Naive thymus-derived CD4-positive, alpha-beta T cell (primary cell): ENCODE measurements around the gene TBC1D26. TPM values are rescaled to one million over a fixed set of nuclear protein-coding genes. Genes with fewer than 3 reads are reported as not detected.
"Not testable (repeated sequence)": the region's sequence is repeated elsewhere in the genome, so short reads cannot be mapped to it uniquely, and the experiment has no call there.

ENCODE experiments used
- ATAC-seq: fragments of 150-1000 bp; cut with Tn5 transposase; 2 replicates; pipeline ENCODE4 v1.10.0; 2021; ENCODE audit warnings: mild to moderate bottlenecking, moderate library complexity
- CTCF ChIA-PET: fragments of 350-600 bp; sonication (Branson Sonifier 250); formaldehyde crosslinking; loops from one replicate; lab custom pipeline; 2021; ENCODE audit warnings: antibody characterized with exemption; lab: Charles Lee
- POLR2A ChIA-PET: fragments of 350-600 bp; sonication (Branson Sonifier 250); formaldehyde crosslinking; loops from one replicate; lab custom pipeline; 2021; ENCODE audit warnings: antibody characterized with exemption, inconsistent platforms; lab: Charles Lee
- DNase-seq, 9 donors: peaks; one replicate each; pipeline versions ENCODE4 v3.0.0 to v3.0.0-alpha.2; 2020 to 2022; ENCODE audit warnings: mixed read lengths in 1 of 9
- H3K27ac ChIP-seq: one replicate; pipeline ENCODE4 v1.7.0; 2013; ENCODE audit warnings: mild to moderate bottlenecking, low read depth, low read length, moderate library complexity
- H3K27me3 ChIP-seq, 2 donors: one replicate each; pipeline ENCODE4 v1.7.0; 2013; ENCODE audit warnings: low read length in 2 of 2, mild to moderate bottlenecking in 2 of 2, moderate library complexity in 2 of 2; ENCODE audit not compliant: control insufficient read depth in 2 of 2, insufficient read depth in 2 of 2
- H3K36me3 ChIP-seq, 3 experiments: 1 replicate in 2 of 3; 2 replicates in 1 of 3; pipeline ENCODE4 v1.7.0; 2013; ENCODE audit warnings: low read length in 3 of 3, mild to moderate bottlenecking in 3 of 3, moderate library complexity in 1 of 3; ENCODE audit not compliant: insufficient read depth in 3 of 3, control insufficient read depth in 2 of 3
- H3K4me1 ChIP-seq, 2 donors: one replicate each; pipeline ENCODE4 v1.7.0; 2013; ENCODE audit warnings: low read length in 2 of 2, mild to moderate bottlenecking in 2 of 2, moderate library complexity in 1 of 2; ENCODE audit not compliant: control insufficient read depth in 2 of 2, insufficient read depth in 2 of 2
- H3K4me3 ChIP-seq: 2 replicates; pipeline ENCODE4 v1.7.0; 2013; ENCODE audit warnings: mild to moderate bottlenecking, low read length
- H3K9me3 ChIP-seq, 3 experiments: 1 replicate in 2 of 3; 2 replicates in 1 of 3; pipeline ENCODE4 v1.7.0; 2013; ENCODE audit warnings: low read length in 3 of 3; ENCODE audit not compliant: control insufficient read depth in 2 of 3
- H3K27ac Mint-ChIP-seq, 9 donors: one replicate each; pipeline ENCODE4 v1.8.0; 2020 to 2022; ENCODE audit warnings: mixed read lengths in 9 of 9, mild to moderate bottlenecking in 8 of 9, moderate library complexity in 5 of 9, inconsistent platforms in 2 of 9
- H3K27me3 Mint-ChIP-seq, 5 donors: one replicate each; pipeline ENCODE4 v1.8.0; 2021 to 2022; ENCODE audit warnings: mixed read lengths in 5 of 5, mild to moderate bottlenecking in 1 of 5
- H3K36me3 Mint-ChIP-seq, 5 donors: one replicate each; pipeline ENCODE4 v1.8.0; 2020 to 2022; ENCODE audit warnings: mixed read lengths in 5 of 5, mild to moderate bottlenecking in 3 of 5, inconsistent platforms in 1 of 5
- H3K4me1 Mint-ChIP-seq, 7 donors: one replicate each; pipeline ENCODE4 v1.8.0; 2020 to 2022; ENCODE audit warnings: mixed read lengths in 7 of 7, mild to moderate bottlenecking in 3 of 7, inconsistent platforms in 1 of 7
- H3K4me3 Mint-ChIP-seq, 10 donors: one replicate each; pipeline ENCODE4 v1.8.0; 2020 to 2022; ENCODE audit warnings: mild to moderate bottlenecking in 10 of 10, mixed read lengths in 10 of 10, moderate library complexity in 6 of 10, inconsistent platforms in 2 of 10
- H3K9me3 Mint-ChIP-seq, 11 donors: one replicate each; pipeline ENCODE4 v1.8.0; 2020 to 2022; ENCODE audit warnings: mixed read lengths in 11 of 11, mild to moderate bottlenecking in 4 of 11, inconsistent platforms in 1 of 11, moderate library complexity in 1 of 11
- intact Hi-C, 2 donors: fragments of 100-400 bp; cut with micrococcal nuclease; formaldehyde crosslinking; loops; one replicate each; pipeline ENCODE4 v1.15.1; 2023
- polyA plus RNA-seq, 2 donors: library from polyadenylated mRNA; unstranded; fragments of 300-500 nt; fragmentation: Illumina TruSeq; gene quantifications; one replicate each; pipeline ENCODE4 v1.2.3, GENCODE V29; 2021
- total RNA-seq, 6 experiments: library from RNA in 5 of 6; stranded (reverse) in 5 of 6; gene quantifications; 1 replicate in 5 of 6; 2 replicates in 1 of 6; pipeline ENCODE4 v1.2.3 and lab custom pipeline; 2021 to 2026

The TBC1D26 gene
- total RNA-seq (under 1 TPM in 1 of 5 experiments, not detected in 4; 0.43 TPM), polyA plus RNA-seq (not detected), total RNA-seq (lab: John Stamatoyannopoulos, UW) (not detected)

- H3K9me3 Mint-ChIP-seq, H3K36me3 Mint-ChIP-seq, ATAC-seq, H3K4me3 Mint-ChIP-seq, H3K4me3 ChIP-seq, H3K27me3 Mint-ChIP-seq, H3K4me1 Mint-ChIP-seq, POLR2A ChIA-PET, H3K4me1 ChIP-seq, CTCF ChIA-PET, H3K27ac ChIP-seq, intact Hi-C loops, H3K27ac Mint-ChIP-seq, DNase-seq, H3K36me3 ChIP-seq, H3K9me3 ChIP-seq, H3K27me3 ChIP-seq: not testable (repeated sequence)
Observed at GRCh38 chr17:15731900-15732299, at the start of gene TBC1D26. TSS of gene TBC1D26 (plus strand) at chr17:15732283. CDS start at chr17:15735349, 3,066 bp downstream.

- peak overlapping the region in 2 of 9 donors; percentile 31 to 91 for H3K27ac Mint-ChIP-seq
- H3K9me3 Mint-ChIP-seq, CTCF ChIA-PET, H3K4me1 ChIP-seq, H3K27me3 Mint-ChIP-seq, H3K9me3 ChIP-seq, DNase-seq, POLR2A ChIA-PET, H3K27me3 ChIP-seq, ATAC-seq, H3K27ac ChIP-seq, H3K36me3 ChIP-seq: not testable (repeated sequence)
- peaks cover 0 to 11% (median 9%) of the 10 kb centered on the region in 5 donors for H3K36me3 Mint-ChIP-seq
- peak overlapping the region; percentile 81 for H3K4me3 ChIP-seq
- intact Hi-C loops: loop anchor here in 1 of 2 donors (5.0 kb wide), 1 partner anchor 314 kb away; the partner anchor contains the start of genes TTC19 and ZSWIM7
- peaks cover 12 to 26% (median 20%) of the 10 kb centered on the region in 7 donors for H3K4me1 Mint-ChIP-seq
- peak overlapping the region; percentile 6 to 97 (median 92) for H3K4me3 Mint-ChIP-seq
Observed at GRCh38 chr17:15683135-15683534, 48.9 kb upstream of the TBC1D26 start.

- Histone ChIP-seq H3K4me3 (peak within 1 kb of the TSS; percentile 81), H3K27ac (peak within 1 kb of the TSS; percentile 71)
- H3K4me1 ChIP-seq, POLR2A ChIA-PET, H3K36me3 Mint-ChIP-seq, H3K27me3 ChIP-seq, H3K9me3 ChIP-seq, CTCF ChIA-PET, H3K27me3 Mint-ChIP-seq, H3K36me3 ChIP-seq, H3K9me3 Mint-ChIP-seq: not testable (repeated sequence)
- Mint-ChIP-seq H3K4me1 (peaks cover 12 to 26% (median 20%) of the 10 kb centered on the region in 7 donors), H3K4me3 (peak within 1 kb of the TSS; percentile 88 to 97 (median 93)), H3K27ac (peak within 1 kb of the TSS; percentile 83 to 93 (median 89))
- intact Hi-C loops: loop anchor here (1.0 to 5.0 kb wide), 4 partner anchors 15 to 315 kb away; partner anchors contain the start of genes TTC19 (in 2 of the 2), ZNF286A (in 2 of the 2) and ZSWIM7 (in 2 of the 2)
- peak; percentile 96 for ATAC-seq
- peak; percentile 63 to 82 (median 77) for DNase-seq
Observed at GRCh38 chr17:15683824-15684478, 48.1 kb upstream of the TBC1D26 start, which contains the start of gene TRIM16. TSS of gene TRIM16 (minus strand) at chr17:15684311. CDS start at chr17:15651609, 32,702 bp downstream.

- POLR2A ChIA-PET, H3K4me1 ChIP-seq, H3K36me3 Mint-ChIP-seq, H3K9me3 ChIP-seq, H3K9me3 Mint-ChIP-seq, intact Hi-C loops, H3K27ac ChIP-seq, H3K27me3 ChIP-seq, H3K4me3 ChIP-seq, H3K36me3 ChIP-seq, ATAC-seq, CTCF ChIA-PET, H3K4me3 Mint-ChIP-seq, DNase-seq, H3K27ac Mint-ChIP-seq, H3K27me3 Mint-ChIP-seq: not testable (repeated sequence)
- H3K4me1 Mint-ChIP-seq: peaks cover 12 to 24% (median 20%) of the 10 kb centered on the region in 7 donors
Observed at GRCh38 chr17:15687494-15687893, 44.6 kb upstream of the TBC1D26 start.

- H3K36me3 ChIP-seq, DNase-seq, POLR2A ChIA-PET, H3K9me3 Mint-ChIP-seq, ATAC-seq, H3K9me3 ChIP-seq, H3K27me3 Mint-ChIP-seq, H3K27me3 ChIP-seq, CTCF ChIA-PET, H3K4me1 ChIP-seq: not testable (repeated sequence)
- Histone ChIP-seq H3K4me3 (peak overlapping the region; percentile 85), H3K27ac (peak overlapping the region; percentile 75)
- H3K27ac Mint-ChIP-seq: peak overlapping the region; percentile 88 to 98 (median 95)
- peaks cover 0 to 19% (median 8%) of the 10 kb centered on the region in 5 donors for H3K36me3 Mint-ChIP-seq
- intact Hi-C loops: loop anchor here (1.0 to 5.0 kb wide), 4 partner anchors 14 to 300 kb away; partner anchors contain the start of genes TRIM16 (in 2 of the 2), TTC19 (in 2 of the 2) and ZSWIM7 (in 2 of the 2)
- peaks cover 0 to 18% (median 15%) of the 10 kb centered on the region in 7 donors for H3K4me1 Mint-ChIP-seq
- H3K4me3 Mint-ChIP-seq: peak overlapping the region; percentile 94 to 99 (median 98)
Observed at GRCh38 chr17:15698967-15699366, 33.1 kb upstream of the TBC1D26 start.

GRCh38 chr17:15699413-15699924 lies 32.6 kb upstream of the TBC1D26 start, which contains the start of gene ZNF286A:
TSS of gene ZNF286A (plus strand) at chr17:15699752. CDS start at chr17:15700330, 578 bp downstream.
- peak within 1 kb of the TSS; percentile 75 for H3K27ac ChIP-seq

More at GRCh38 chr17:15699413-15699924, 32.6 kb upstream of the TBC1D26 start, which contains the start of gene ZNF286A:
- H3K4me3 ChIP-seq: peak within 1 kb of the TSS; percentile 85
- H3K4me3 Mint-ChIP-seq: peak within 1 kb of the TSS; percentile 94 to 99 (median 98)
- H3K27me3 ChIP-seq, H3K9me3 ChIP-seq, H3K4me1 ChIP-seq, H3K9me3 Mint-ChIP-seq, H3K27me3 Mint-ChIP-seq, H3K36me3 ChIP-seq, CTCF ChIA-PET, POLR2A ChIA-PET: not testable (repeated sequence)
- H3K4me1 Mint-ChIP-seq: peaks cover 0 to 18% (median 15%) of the 10 kb centered on the region in 7 donors
- H3K36me3 Mint-ChIP-seq: peaks cover 0 to 20% (median 8%) of the 10 kb centered on the region in 5 donors
- peak within 1 kb of the TSS; percentile 88 to 98 (median 95) for H3K27ac Mint-ChIP-seq
- ATAC-seq (peak; percentile 97), DNase-seq (peak; percentile 78 to 94 (median 88))
- intact Hi-C loops: loop anchor here (1.0 to 5.0 kb wide), 4 partner anchors 15 to 299 kb away; partner anchors contain the start of genes TRIM16 (in 2 of the 2), TTC19 (in 2 of the 2) and ZSWIM7 (in 2 of the 2)
